ENCODE measurements around the gene GAS2L3.
A peak's percentile ranks its signal among the peaks of the same experiment; 100 is the strongest.

GAS2L3 gene

DNA sequence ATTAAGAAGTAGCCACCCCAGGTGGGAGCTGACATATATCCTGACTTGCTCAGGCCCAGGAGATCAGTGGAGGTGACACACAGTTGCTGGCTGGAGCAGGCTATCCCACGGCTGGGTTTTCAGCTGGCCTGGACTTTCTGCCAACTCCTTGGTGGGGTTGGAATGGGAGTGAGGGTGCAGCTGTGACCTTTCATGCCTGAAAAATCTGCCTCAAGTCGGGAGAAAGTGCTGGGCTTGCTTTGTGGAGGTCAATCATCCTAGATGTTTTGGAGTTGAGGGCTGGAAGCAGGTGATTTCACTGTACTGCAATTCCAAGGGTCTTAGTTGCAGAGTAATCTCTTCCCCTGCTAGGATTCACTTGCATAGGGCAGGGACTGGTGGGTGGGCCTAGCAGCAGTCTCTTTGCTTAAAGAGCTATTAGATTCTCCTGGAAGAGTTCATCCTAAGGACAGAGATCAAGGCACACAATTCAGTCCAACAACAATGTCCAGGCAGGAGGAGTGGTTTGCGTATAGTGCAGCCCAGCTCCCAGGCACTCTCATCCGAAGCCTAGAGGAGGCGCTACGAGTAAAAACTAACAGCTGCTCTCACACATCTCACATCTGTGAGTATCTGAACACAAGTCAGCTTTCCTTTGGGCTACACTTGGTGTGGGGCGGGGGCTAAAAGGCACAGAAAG, 98.1 kb downstream of the GAS2L3 start:
- TF ChIP-seq, protein P1, sequence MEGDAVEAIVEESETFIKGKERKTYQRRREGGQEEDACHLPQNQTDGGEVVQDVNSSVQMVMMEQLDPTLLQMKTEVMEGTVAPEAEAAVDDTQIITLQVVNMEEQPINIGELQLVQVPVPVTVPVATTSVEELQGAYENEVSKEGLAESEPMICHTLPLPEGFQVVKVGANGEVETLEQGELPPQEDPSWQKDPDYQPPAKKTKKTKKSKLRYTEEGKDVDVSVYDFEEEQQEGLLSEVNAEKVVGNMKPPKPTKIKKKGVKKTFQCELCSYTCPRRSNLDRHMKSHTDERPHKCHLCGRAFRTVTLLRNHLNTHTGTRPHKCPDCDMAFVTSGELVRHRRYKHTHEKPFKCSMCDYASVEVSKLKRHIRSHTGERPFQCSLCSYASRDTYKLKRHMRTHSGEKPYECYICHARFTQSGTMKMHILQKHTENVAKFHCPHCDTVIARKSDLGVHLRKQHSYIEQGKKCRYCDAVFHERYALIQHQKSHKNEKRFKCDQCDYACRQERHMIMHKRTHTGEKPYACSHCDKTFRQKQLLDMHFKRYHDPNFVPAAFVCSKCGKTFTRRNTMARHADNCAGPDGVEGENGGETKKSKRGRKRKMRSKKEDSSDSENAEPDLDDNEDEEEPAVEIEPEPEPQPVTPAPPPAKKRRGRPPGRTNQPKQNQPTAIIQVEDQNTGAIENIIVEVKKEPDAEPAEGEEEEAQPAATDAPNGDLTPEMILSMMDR (IDR thresholded peaks at IDR 0.05; ENCODE audit: low read depth, low read length): no peak
- no peak for DNase-seq (ENCODE audit: low read depth, low spot score)
- in situ Hi-C loops (cut with HindIII; ENCODE audit: low sequenced_read_pairs): no loop called here
- no peak overlapping the region for H3K4me3 ChIP-seq (ENCODE audit: low read depth, low read length)

DNA sequence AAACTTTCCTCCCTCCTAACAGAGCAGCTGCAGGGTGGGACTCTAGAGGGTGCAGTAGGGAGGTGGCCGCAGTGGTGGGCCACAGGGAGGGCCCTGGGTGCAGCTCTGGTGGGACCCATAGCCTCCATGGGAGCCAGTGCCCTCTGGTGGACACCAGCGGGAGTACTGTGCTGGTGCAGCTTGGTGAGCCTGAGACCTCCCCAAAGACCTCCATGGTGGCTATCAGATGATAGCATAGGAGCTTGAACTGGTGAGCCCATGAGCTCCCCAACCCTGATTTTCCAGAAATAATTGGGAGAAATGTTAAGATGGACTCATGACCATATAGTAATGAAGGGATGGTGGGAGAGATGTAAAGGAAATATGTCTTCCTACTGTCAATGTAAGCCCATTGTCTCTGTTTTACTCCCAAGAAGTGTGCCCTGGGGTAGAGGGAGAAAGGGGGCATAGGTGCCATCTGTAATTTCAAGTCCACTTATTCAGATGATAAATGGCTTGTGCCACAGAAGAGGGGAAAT, 98.7 kb downstream of the GAS2L3 start:
- H3K4me3 ChIP-seq (ENCODE audit: low read depth, low read length): no peak overlapping the region
- in situ Hi-C loops (cut with HindIII; ENCODE audit: low sequenced_read_pairs): no loop called here
- DNase-seq (ENCODE audit: low read depth, low spot score): no peak
- TF ChIP-seq, protein P1 (IDR thresholded peaks at IDR 0.05; ENCODE audit: low read depth, low read length): peak; percentile 63

DNA sequence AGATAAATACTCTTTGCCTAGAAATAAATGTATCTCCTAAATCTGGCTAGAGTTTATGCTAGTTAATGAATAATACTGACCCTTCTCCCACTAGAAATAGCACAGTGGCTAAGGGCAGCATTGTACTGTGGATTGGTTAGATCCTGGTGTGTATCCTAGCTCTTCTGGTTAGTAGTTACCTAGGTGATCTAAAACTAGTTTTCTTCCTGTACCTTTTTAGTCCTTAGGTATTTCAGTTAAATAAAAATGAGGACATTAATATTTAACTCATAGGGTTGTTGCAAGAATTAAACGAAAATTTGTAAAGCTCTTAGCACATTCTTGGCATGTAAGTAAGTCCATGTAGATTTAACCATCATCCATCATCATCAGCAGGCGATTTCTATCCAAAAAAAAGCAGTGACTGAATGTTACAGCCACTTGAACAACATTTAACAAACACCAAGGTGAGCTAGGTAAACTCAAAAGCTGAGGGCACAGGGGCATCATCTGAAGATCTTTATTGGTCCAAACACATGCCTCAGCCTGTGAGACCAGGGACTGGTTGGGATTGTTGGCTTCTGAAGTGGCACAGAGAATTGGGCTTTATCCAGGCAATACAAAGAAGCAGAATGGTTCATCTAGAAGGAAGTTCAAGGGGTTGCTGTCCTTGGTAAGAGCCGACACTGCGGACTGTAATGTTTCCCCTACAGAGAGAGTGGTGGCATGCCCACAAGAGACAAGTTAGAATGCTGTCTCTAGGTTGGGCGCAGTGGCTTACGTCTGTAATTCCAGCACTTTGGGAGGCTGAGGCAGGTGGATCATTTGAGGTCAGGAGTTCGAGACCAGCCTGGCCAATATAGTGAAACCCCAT, 100.8 kb downstream of the GAS2L3 start:
- no peak for DNase-seq (ENCODE audit: low read depth, low spot score)
- no peak overlapping the region for H3K4me3 ChIP-seq (ENCODE audit: low read depth, low read length)
- TF ChIP-seq, protein P1 (IDR thresholded peaks at IDR 0.05; ENCODE audit: low read depth, low read length): no peak
- in situ Hi-C loops (cut with HindIII; ENCODE audit: low sequenced_read_pairs): no loop called here

Data from astrocyte of the spinal cord (primary cell).